Stomach smooth muscle (tissue), 2 donors: Measurements from ENCODE around the gene SNED1.

ENCODE experiments used
- H3K27ac ChIP-seq: one replicate; pipeline ENCODE4 v1.7.0; 2013; ENCODE audit warnings: mild to moderate bottlenecking, low read length, inconsistent platforms
- H3K27me3 ChIP-seq, 2 donors: one replicate each; pipeline ENCODE4 v1.7.0; 2013; ENCODE audit warnings: low read length in 2 of 2; ENCODE audit not compliant: insufficient read depth in 2 of 2, control insufficient read depth in 1 of 2
- H3K36me3 ChIP-seq, 2 donors: one replicate each; pipeline ENCODE4 v1.7.0; 2013; ENCODE audit warnings: low read length in 2 of 2; ENCODE audit not compliant: control insufficient read depth in 2 of 2, insufficient read depth in 2 of 2
- H3K4me1 ChIP-seq: one replicate; pipeline ENCODE4 v1.7.0; 2013; ENCODE audit warnings: low read length; ENCODE audit not compliant: control insufficient read depth, insufficient read depth
- H3K4me3 ChIP-seq, 2 donors: one replicate each; pipeline ENCODE4 v1.7.0; 2013; ENCODE audit warnings: low read length in 2 of 2
- H3K9ac ChIP-seq, 2 donors: one replicate each; pipeline ENCODE4 v1.7.0; 2013; ENCODE audit warnings: low read length in 2 of 2, mild to moderate bottlenecking in 1 of 2
- H3K9me3 ChIP-seq, 2 donors: one replicate each; pipeline ENCODE4 v1.7.0; 2013; ENCODE audit warnings: low read length in 2 of 2; ENCODE audit not compliant: control insufficient read depth in 2 of 2
- donor health status: healthy.
- donor health status: Pancreatic carcinoma.

Gene SNED1

GRCh38 chr2:240997856-240998705 is at the start of gene SNED1:
SNED1 (plus strand) TSS chr2:240998618; CDS start chr2:240998838, 220 bp downstream.
- Histone ChIP-seq H3K9ac (peak within 1 kb of the TSS; percentile 50 to 60), H3K27ac (no peak within 1 kb of the TSS), H3K4me1 (peaks cover 25% of the 10 kb centered on the region), H3K36me3 (no peaks in the 10 kb centered on the region), H3K9me3 (peaks cover 0 to under 1% of the 10 kb centered on the region in 2 donors), H3K27me3 (no peaks in the 10 kb centered on the region), H3K4me3 (peak within 1 kb of the TSS; percentile 47 to 78)

- H3K36me3 ChIP-seq, result no peaks in the 10 kb centered on the region
- no peak overlapping the region for H3K9ac ChIP-seq
- H3K4me3 ChIP-seq, result no peak overlapping the region
- no peaks in the 10 kb centered on the region for H3K4me1 ChIP-seq
- peaks cover 2% of the 10 kb centered on the region in 2 donors for H3K27me3 ChIP-seq
- no peak overlapping the region for H3K27ac ChIP-seq
- peaks cover 0 to 5% of the 10 kb centered on the region in 2 donors for H3K9me3 ChIP-seq
Observed at GRCh38 chr2:240948905-240949790, 49.3 kb upstream of the SNED1 start.

GRCh38 chr2:240949791-240950705 is 48.4 kb upstream of the SNED1 start:
- no peak overlapping the region for H3K4me3 ChIP-seq
- H3K36me3 ChIP-seq, result no peaks in the 10 kb centered on the region
- peaks cover 2% of the 10 kb centered on the region in 2 donors for H3K27me3 ChIP-seq
- no peaks in the 10 kb centered on the region for H3K4me1 ChIP-seq
- no peak overlapping the region for H3K9ac ChIP-seq
- no peak overlapping the region for H3K27ac ChIP-seq
- H3K9me3 ChIP-seq, result peaks cover 0 to 5% of the 10 kb centered on the region in 2 donors

GRCh38 chr2:240951045-240951594 is 47.3 kb upstream of the SNED1 start:
- Histone ChIP-seq H3K4me1 (no peaks in the 10 kb centered on the region), H3K36me3 (no peaks in the 10 kb centered on the region), H3K9me3 (peaks cover 0 to 5% of the 10 kb centered on the region in 2 donors), H3K27ac (no peak overlapping the region), H3K4me3 (no peak overlapping the region), H3K27me3 (peaks cover 2 to 3% of the 10 kb centered on the region in 2 donors), H3K9ac (no peak overlapping the region)

- Histone ChIP-seq H3K4me3 (no peak overlapping the region), H3K9me3 (peaks cover 0 to 5% of the 10 kb centered on the region in 2 donors), H3K27me3 (peaks cover 3 to 4% of the 10 kb centered on the region in 2 donors), H3K4me1 (no peaks in the 10 kb centered on the region), H3K27ac (no peak overlapping the region), H3K9ac (no peak overlapping the region), H3K36me3 (no peaks in the 10 kb centered on the region)
Observed at GRCh38 chr2:240952496-240953246, 45.7 kb upstream of the SNED1 start.

- no peaks in the 10 kb centered on the region for H3K4me1 ChIP-seq
- H3K27me3 ChIP-seq, result peaks cover 3 to 4% of the 10 kb centered on the region in 2 donors
- H3K9ac ChIP-seq, result no peak overlapping the region
- H3K27ac ChIP-seq, result no peak overlapping the region
- H3K9me3 ChIP-seq, result peaks cover 0 to 5% of the 10 kb centered on the region in 2 donors
- H3K4me3 ChIP-seq, result no peak overlapping the region
- no peaks in the 10 kb centered on the region for H3K36me3 ChIP-seq
Observed at GRCh38 chr2:240953426-240954410, 44.7 kb upstream of the SNED1 start.

- Histone ChIP-seq H3K36me3 (no peaks in the 10 kb centered on the region), H3K4me3 (no peak overlapping the region), H3K27me3 (peaks cover 2 to 6% of the 10 kb centered on the region in 2 donors), H3K9ac (no peak overlapping the region), H3K4me1 (peaks cover under 1% of the 10 kb centered on the region), H3K27ac (no peak overlapping the region), H3K9me3 (peaks cover 0 to 5% of the 10 kb centered on the region in 2 donors)
Observed at GRCh38 chr2:240954436-240955305, 43.7 kb upstream of the SNED1 start.

GRCh38 chr2:240955306-240956170 is 42.9 kb upstream of the SNED1 start:
- Histone ChIP-seq H3K27ac (no peak overlapping the region), H3K4me3 (no peak overlapping the region), H3K36me3 (no peaks in the 10 kb centered on the region), H3K9me3 (peaks cover 0 to 5% of the 10 kb centered on the region in 2 donors), H3K9ac (no peak overlapping the region), H3K4me1 (peaks cover 9% of the 10 kb centered on the region), H3K27me3 (peaks cover 2 to 12% of the 10 kb centered on the region in 2 donors)
